PC-9 (cell line): ENCODE measurements around the gene ACOT4.
"Not testable (repeated sequence)": the region's sequence is repeated elsewhere in the genome, so short reads cannot be mapped to it uniquely, and the experiment has no call there.

Source experiments
- EZH2 ChIP-seq: fragments of 200-600 bp; sonication (generic); IDR thresholded peaks from 2 replicates; pipeline ENCODE4 v1.8.0; 2017; ENCODE audit warnings: antibody characterized with exemption, low read depth
- TF ChIP-seq, protein P1 (sequence below): fragments of 200-600 bp; sonication (generic); conservative IDR thresholded peaks from 2 replicates; pipeline ENCODE4 v1.6.1; 2017; ENCODE audit warnings: mixed run types, antibody characterized with exemption, mild to moderate bottlenecking, moderate library complexity

DNA sequence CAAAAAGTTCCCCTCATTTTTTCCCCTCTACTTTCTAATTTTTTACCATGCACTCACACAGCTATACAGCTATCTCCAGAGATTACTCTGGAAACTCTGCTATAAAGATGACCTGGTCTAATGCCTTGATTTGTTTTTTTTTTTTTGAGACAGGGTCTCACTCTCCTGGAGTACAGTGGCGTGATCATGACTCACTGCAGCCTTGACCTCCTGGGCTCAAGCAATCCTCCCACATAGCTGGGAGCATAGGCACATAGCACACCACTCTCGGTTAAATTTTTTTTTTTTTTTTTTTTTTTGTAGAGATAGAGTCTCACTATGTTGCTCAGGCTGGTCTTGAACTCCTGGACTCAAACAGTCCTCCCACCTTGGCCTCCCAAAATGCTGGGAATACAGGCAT, 33.4 kb upstream of the ACOT4 start:
- TF ChIP-seq, protein P1, sequence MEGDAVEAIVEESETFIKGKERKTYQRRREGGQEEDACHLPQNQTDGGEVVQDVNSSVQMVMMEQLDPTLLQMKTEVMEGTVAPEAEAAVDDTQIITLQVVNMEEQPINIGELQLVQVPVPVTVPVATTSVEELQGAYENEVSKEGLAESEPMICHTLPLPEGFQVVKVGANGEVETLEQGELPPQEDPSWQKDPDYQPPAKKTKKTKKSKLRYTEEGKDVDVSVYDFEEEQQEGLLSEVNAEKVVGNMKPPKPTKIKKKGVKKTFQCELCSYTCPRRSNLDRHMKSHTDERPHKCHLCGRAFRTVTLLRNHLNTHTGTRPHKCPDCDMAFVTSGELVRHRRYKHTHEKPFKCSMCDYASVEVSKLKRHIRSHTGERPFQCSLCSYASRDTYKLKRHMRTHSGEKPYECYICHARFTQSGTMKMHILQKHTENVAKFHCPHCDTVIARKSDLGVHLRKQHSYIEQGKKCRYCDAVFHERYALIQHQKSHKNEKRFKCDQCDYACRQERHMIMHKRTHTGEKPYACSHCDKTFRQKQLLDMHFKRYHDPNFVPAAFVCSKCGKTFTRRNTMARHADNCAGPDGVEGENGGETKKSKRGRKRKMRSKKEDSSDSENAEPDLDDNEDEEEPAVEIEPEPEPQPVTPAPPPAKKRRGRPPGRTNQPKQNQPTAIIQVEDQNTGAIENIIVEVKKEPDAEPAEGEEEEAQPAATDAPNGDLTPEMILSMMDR, result not testable (repeated sequence)
- TF ChIP-seq EZH2, result not testable (repeated sequence)
